Tibial nerve (tissue), 4 donors: ENCODE measurements around the gene IQGAP2.

Experiments
- CTCF ChIP-seq, 5 experiments: fragments of 200-600 bp in 3 of 5; fragments of 450-650 bp in 2 of 5; sonication (generic) in 3 of 5; IDR thresholded peaks; one replicate each; pipeline ENCODE4 v1.5.1; 2016 to 2019; ENCODE audit warnings: antibody characterized with exemption in 5 of 5, mild to moderate bottlenecking in 3 of 5, moderate library complexity in 2 of 5
- EP300 ChIP-seq, 2 donors: sonication (generic); formaldehyde crosslinking; IDR thresholded peaks; one replicate each; pipeline ENCODE4 v1.6.1; 2017; ENCODE audit warnings: antibody characterized with exemption in 2 of 2, mild to moderate bottlenecking in 1 of 2

DNA sequence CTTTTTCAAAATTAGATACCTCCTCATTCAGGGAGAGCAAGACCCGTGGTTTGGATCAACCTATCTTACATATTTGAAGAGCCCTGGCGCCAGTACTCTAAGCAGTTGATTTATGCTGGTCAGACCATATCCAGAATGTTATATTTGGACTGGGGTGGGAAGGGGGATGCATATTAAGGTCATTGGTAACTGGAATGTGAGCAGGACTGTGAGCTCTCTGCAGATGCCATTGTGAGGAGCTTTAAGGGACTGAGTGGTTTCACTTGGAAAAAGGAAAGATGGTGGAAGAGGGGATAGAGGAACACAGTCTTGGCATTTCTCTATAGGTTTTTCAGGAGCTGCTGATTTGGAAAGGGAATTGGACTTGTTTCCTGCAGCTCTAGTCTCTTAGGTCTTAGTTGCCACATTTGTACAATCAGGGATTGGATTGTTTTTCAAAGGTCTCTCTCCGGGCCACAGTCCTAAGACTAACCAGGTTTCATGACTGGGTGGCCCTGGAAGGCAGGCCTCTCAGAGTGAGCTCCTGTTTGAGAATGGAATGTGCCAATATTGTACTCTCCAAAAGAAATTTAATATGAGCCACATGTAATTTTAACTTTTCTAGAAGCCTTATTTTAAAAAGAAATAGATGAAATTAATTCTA, 287.1 kb downstream of the IQGAP2 start:
- no peak for TF ChIP-seq CTCF (IDR thresholded peaks at IDR 0.05)
- TF ChIP-seq EP300 (IDR thresholded peaks at IDR 0.05), result no peak
